Stimulated activated CD4-positive, alpha-beta T cell treated with anti-CD3 and anti-CD28 coated beads, Interleukin-1b, Interleukin-23, amount 100 ng/mL, for 48 hours (primary cell): ENCODE results near the gene SH3RF1.

Experiments
- DNase-seq: peaks from one replicate; pipeline ENCODE4 v3.0.0-alpha.2; 2020

The SH3RF1 gene

GRCh38 chr4:169127314-169127713 lies 143.4 kb downstream of the SH3RF1 start:
- DNase-seq = no peak

GRCh38 chr4:169124661-169125060 lies 146.1 kb downstream of the SH3RF1 start:
- DNase-seq = no peak

- DNase-seq = no peak
Measured at GRCh38 chr4:169122422-169122821, 148.3 kb downstream of the SH3RF1 start.

- DNase-seq = no peak
Measured at GRCh38 chr4:169121861-169122382, 148.8 kb downstream of the SH3RF1 start.

- no peak for DNase-seq
Measured at GRCh38 chr4:169120624-169121023, 150.1 kb downstream of the SH3RF1 start.

- no peak for DNase-seq
Measured at GRCh38 chr4:169119536-169119935, 151.2 kb downstream of the SH3RF1 start.

- no peak for DNase-seq
Measured at GRCh38 chr4:169117591-169118081, 153.1 kb downstream of the SH3RF1 start.

GRCh38 chr4:169116270-169116901 lies 154.4 kb downstream of the SH3RF1 start:
- DNase-seq = no peak

- peak; percentile 11 for DNase-seq
Measured at GRCh38 chr4:169115897-169116254, 154.9 kb downstream of the SH3RF1 start.

- DNase-seq = no peak
Measured at GRCh38 chr4:169115144-169115896, 155.4 kb downstream of the SH3RF1 start.

GRCh38 chr4:169114341-169114974 lies 156.3 kb downstream of the SH3RF1 start:
- no peak for DNase-seq

- DNase-seq = no peak
Measured at GRCh38 chr4:169110633-169111032, 160.1 kb downstream of the SH3RF1 start.

GRCh38 chr4:169109035-169109675 lies 161.6 kb downstream of the SH3RF1 start:
- DNase-seq = no peak

- no peak for DNase-seq
Measured at GRCh38 chr4:169108303-169108702, 162.5 kb downstream of the SH3RF1 start.

- DNase-seq = no peak
Measured at GRCh38 chr4:169107528-169107927, 163.2 kb downstream of the SH3RF1 start.

GRCh38 chr4:169106696-169107229 lies 164.0 kb downstream of the SH3RF1 start:
- no peak for DNase-seq

- DNase-seq = no peak
Measured at GRCh38 chr4:169105620-169106019, 165.1 kb downstream of the SH3RF1 start.

- DNase-seq = no peak
Measured at GRCh38 chr4:169103966-169104412, 166.8 kb downstream of the SH3RF1 start.

GRCh38 chr4:169102026-169102425 lies 168.7 kb downstream of the SH3RF1 start:
- DNase-seq = no peak

- no peak for DNase-seq
Measured at GRCh38 chr4:169100670-169101101, 170.1 kb downstream of the SH3RF1 start.

GRCh38 chr4:169099771-169100180 lies 171.0 kb downstream of the SH3RF1 start:
- no peak for DNase-seq

GRCh38 chr4:169098969-169099690 lies 171.6 kb downstream of the SH3RF1 start:
- DNase-seq = no peak
